GM21723 (cell line): ENCODE measurements around the gene SDHAF3.

ENCODE experiments used
- ATAC-seq: cut with Tn5 transposase; IDR thresholded peaks from one replicate; pipeline ENCODE4 v1.9.1; 2021; ENCODE audit warnings: mild to moderate bottlenecking, moderate library complexity; ENCODE audit not compliant: unreplicated experiment

Gene SDHAF3

GRCh38 chr7:97203957-97204356 is 86.5 kb downstream of the SDHAF3 start:
- ATAC-seq, result no peak

- no peak for ATAC-seq
These were observed 87.3 kb downstream of the SDHAF3 start for GRCh38 chr7:97204821-97205220.

- ATAC-seq, result no peak
These were observed 98.1 kb downstream of the SDHAF3 start for GRCh38 chr7:97215556-97215955.

- no peak for ATAC-seq
These were observed 101.3 kb downstream of the SDHAF3 start for GRCh38 chr7:97218767-97219166.

- ATAC-seq, result no peak
These were observed 101.7 kb downstream of the SDHAF3 start for GRCh38 chr7:97219237-97219636.

- no peak for ATAC-seq
These were observed 106.8 kb downstream of the SDHAF3 start for GRCh38 chr7:97224316-97224715.

- peak; percentile 80 for ATAC-seq
These were observed 109.0 kb downstream of the SDHAF3 start for GRCh38 chr7:97226541-97226940.
